GM12878 (cell line): ENCODE measurements around the gene ZNF177. TPM values are rescaled to one million over a fixed set of nuclear protein-coding genes. Genes with fewer than 3 reads are reported as not detected.

Experiments
- ATAC-seq: fragments of 200-7000 bp; cut with Tn5 transposase; 3 replicates; pipeline ENCODE4 v1.9.1; 2020; ENCODE audit warnings: mild to moderate bottlenecking, moderate library complexity
- BruUV-seq: library from RNA; stranded (reverse); fragments of 400-500 nt; replicated peaks from 2 replicates; lab custom pipeline; 2021; lab: Mats Ljungman, UMichigan
- CTCF ChIA-PET: fragments of 300-600 bp; sonication (Branson Sonifier 250); formaldehyde crosslinking; extraction: SDS; loops from one replicate; lab custom pipeline; 2021; ENCODE audit warnings: inconsistent platforms; lab: Yijun Ruan, JAX
- POLR2A ChIA-PET: fragments of 350-600 bp; formaldehyde crosslinking; extraction: SDS; loops from one replicate; lab custom pipeline; 2021; ENCODE audit warnings: inconsistent platforms; lab: Charles Lee
- RAD21 ChIA-PET: fragments of 300-600 bp; sonication (Branson Sonifier 250); formaldehyde crosslinking; loops from one replicate; lab custom pipeline; 2023; ENCODE audit warnings: antibody characterized with exemption; ENCODE audit not compliant: unreplicated experiment; lab: Charles Lee
- SMC1A ChIA-PET: fragments of 300-600 bp; sonication (Branson Sonifier 250); formaldehyde crosslinking; loops from one replicate; lab custom pipeline; 2023; ENCODE audit not compliant: unreplicated experiment, uncharacterized antibody; lab: Charles Lee
- DNase-seq: peaks from one replicate; pipeline ENCODE4 v3.0.0-alpha.2; 2011; ENCODE audit warnings: low read depth, low spot score
- FAIRE-seq: peaks from 3 replicates; lab custom pipeline; 2011; peaks lifted over from hg19 to GRCh38; lab: Jason Lieb, UNC
- H2AFZ ChIP-seq: 2 replicates; pipeline ENCODE4 v1.6.0; 2011; ENCODE audit warnings: low read depth, low read length, control low read depth; ENCODE audit not compliant: control insufficient read depth
- H3K27ac ChIP-seq: 2 replicates; pipeline ENCODE4 v1.5.1; 2011; ENCODE audit warnings: control low read depth; ENCODE audit not compliant: control insufficient read depth, insufficient read depth
- H3K27me3 ChIP-seq, 2 experiments: replicated peaks in 1 of 2; 2 replicates each; pipeline versions ENCODE4 v1.6.0 to v1.6.1; 2011; ENCODE audit warnings: low read length in 1 of 2; ENCODE audit not compliant: control insufficient read depth in 2 of 2, insufficient read depth in 2 of 2
- H3K36me3 ChIP-seq, 2 experiments: 2 replicates each; pipeline ENCODE4 v1.5.1; 2011; ENCODE audit warnings: low read length in 1 of 2; ENCODE audit not compliant: control insufficient read depth in 2 of 2, insufficient read depth in 2 of 2
- H3K4me1 ChIP-seq: 2 replicates; pipeline ENCODE4 v1.6.1; 2011; ENCODE audit warnings: mild to moderate bottlenecking, low read length, moderate library complexity, mixed read lengths; ENCODE audit not compliant: control insufficient read depth, insufficient read depth
- H3K4me2 ChIP-seq: 2 replicates; pipeline ENCODE4 v1.6.0; 2011; ENCODE audit warnings: control low read depth; ENCODE audit not compliant: control insufficient read depth, insufficient read depth
- H3K4me3 ChIP-seq: fragments of 200-600 bp; sonication (generic); 2 replicates; pipeline ENCODE4 v1.5.1; 2016
- H3K79me2 ChIP-seq: 2 replicates; pipeline ENCODE4 v1.6.0; 2011; ENCODE audit warnings: low read length; ENCODE audit not compliant: control insufficient read depth, insufficient read depth
- H3K9ac ChIP-seq: 2 replicates; pipeline ENCODE4 v1.8.0; 2011; ENCODE audit warnings: low read length, control low read depth, mixed read lengths; ENCODE audit not compliant: control insufficient read depth, insufficient read depth
- H3K9me3 ChIP-seq: replicated peaks from 3 replicates; pipeline ENCODE4 v1.5.1; 2011; ENCODE audit warnings: mild to moderate bottlenecking, low read length; ENCODE audit not compliant: control insufficient read depth, insufficient read depth
- H4K20me1 ChIP-seq: 2 replicates; pipeline ENCODE4 v1.6.0; 2011; ENCODE audit not compliant: control insufficient read depth, insufficient read depth
- BHLHE40 ChIP-seq, 2 experiments: fragments of 450-650 bp in 1 of 2; IDR thresholded peaks; 2 replicates each; pipeline ENCODE4 v1.6.1; 2011 to 2017; ENCODE audit warnings: low read depth in 2 of 2, borderline replicate concordance in 1 of 2, improper control_type of control experiment in 1 of 2, low read length in 1 of 2, mild to moderate bottlenecking in 1 of 2
- CBFB ChIP-seq: IDR thresholded peaks from 2 replicates; pipeline ENCODE4 v1.6.1; 2016; ENCODE audit warnings: antibody characterized with exemption, low read depth
- CBX3 ChIP-seq: fragments of 200-600 bp; sonication (generic); IDR thresholded peaks from 2 replicates; pipeline ENCODE4 v1.6.1; 2016; ENCODE audit warnings: low read depth, borderline replicate concordance
- HDAC6 ChIP-seq: fragments of 200-600 bp; sonication (generic); IDR thresholded peaks from one replicate; pipeline ENCODE4 v1.8.0; 2017; ENCODE audit warnings: antibody characterized with exemption; ENCODE audit not compliant: unreplicated experiment
- JUND ChIP-seq: IDR thresholded peaks from 2 replicates; pipeline ENCODE4 v1.6.1; 2012; ENCODE audit warnings: low read depth, mild to moderate bottlenecking, low read length, improper control_type of control experiment, moderate library complexity
- LARP7 ChIP-seq: fragments of 450-650 bp; IDR thresholded peaks from 2 replicates; pipeline ENCODE4 v1.6.1; 2017; ENCODE audit warnings: mild to moderate bottlenecking
- MEF2A ChIP-seq: IDR thresholded peaks from 2 replicates; pipeline ENCODE4 v1.6.1; 2011; ENCODE audit warnings: low read depth, mild to moderate bottlenecking, low read length, moderate library complexity; ENCODE audit not compliant: insufficient read depth
- NR2C1 ChIP-seq: fragments of 450-650 bp; IDR thresholded peaks from 2 replicates; pipeline ENCODE4 v1.6.1; 2017; ENCODE audit warnings: antibody characterized with exemption, mild to moderate bottlenecking, moderate library complexity
- SREBF1 ChIP-seq: IDR thresholded peaks from 2 replicates; pipeline ENCODE4 v1.6.1; 2012; ENCODE audit warnings: mild to moderate bottlenecking, low read length
- STAT3 ChIP-seq: IDR thresholded peaks from 2 replicates; pipeline ENCODE4 v1.6.1; 2011; ENCODE audit warnings: low read depth, low read length, improper control_type of control experiment
- USF2 ChIP-seq: IDR thresholded peaks from 2 replicates; pipeline ENCODE4 v1.6.1; 2011; ENCODE audit warnings: low read depth, low read length, improper control_type of control experiment, borderline replicate concordance
- WGBS: methylation state at CpG from one replicate; pipeline ENCODE4 v1.1.6; 2016; ENCODE audit warnings: low lambda C conversion rate; ENCODE audit not compliant: insufficient replicate concordance, insufficient coverage; ENCODE audit errors: missing lambda C conversion rate; 5-methylcytosine and 5-hydroxymethylcytosine counted together
- in situ Hi-C: fragments of 300-500 bp; cut with MboI; formaldehyde crosslinking; loops from 9 replicates; pipeline ENCODE4 v1.14.3; 2018; ENCODE audit warnings: mixed read lengths
- intact Hi-C: fragments of 100-400 bp; cut with micrococcal nuclease; formaldehyde crosslinking; loops from one replicate; pipeline ENCODE4 v1.14.2; 2022; ENCODE audit not compliant: unreplicated experiment
- polyA plus RNA-seq, 11 experiments: library from polyadenylated mRNA; depleted of rRNA in 4 of 11; unstranded in 6 of 11; stranded (reverse) in 5 of 11; fragments of >200 nt; fragmentation: Nextera tagmentation in 4 of 11; fragmentation: Illumina TruSeq in 1 of 11; extraction: Ambion mirVana in 4 of 11; extraction: Trizol in 1 of 11; gene quantifications; 1 replicate in 1 of 11; 2 replicates in 10 of 11; pipeline versions ENCODE4 v1.2.1 to v1.2.3, GENCODE V29; 2011 to 2016; ENCODE audit warnings: inconsistent platforms in 2 of 11, missing spikeins in 2 of 11, low read depth in 1 of 11
- total RNA-seq, 4 experiments: library from RNA; depleted of rRNA in 3 of 4; stranded (reverse); fragments of >200 nt in 3 of 4; fragmentation: Illumina TruSeq in 1 of 4; extraction: Trizol in 1 of 4; gene quantifications; 2 replicates each; pipeline versions ENCODE4 v1.2.1 to v1.2.3, GENCODE V29; 2013 to 2021

Gene ZNF177
- total and polyA plus RNA-seq, 10 of the 15 experiments (the other 5 are each of a cell fraction or from before 2014, with no cell fraction given), result 0.05 to 0.98 (median 0.31) TPM; not detected in 1

GRCh38 chr19:9348671-9349070 is 14.1 kb upstream of the ZNF177 start:
- intact Hi-C loops, result no loop called here
- no peak overlapping the region for H2AFZ ChIP-seq
- no peaks in the 10 kb centered on the region for H3K79me2 ChIP-seq
- no TSS peak for BruUV-seq
- TF ChIP-seq USF2, result no peak
- TF ChIP-seq LARP7, result no peak
- TF ChIP-seq HDAC6, result no peak
- TF ChIP-seq CBFB, result no peak
- TF ChIP-seq CBX3, result no peak
- TF ChIP-seq NR2C1, result no peak
- TF ChIP-seq BHLHE40 (IDR thresholded peaks at IDR 0.05; ENCODE audit: borderline replicate concordance in 1 of 2, low read depth in 2 of 2, low read length in 1 of 2), result no peak
- TF ChIP-seq MEF2A, result no peak
- no peak for TF ChIP-seq SREBF1
- no peak for TF ChIP-seq STAT3
- TF ChIP-seq JUND, result no peak
- H3K27me3 ChIP-seq, result no peaks in the 10 kb centered on the region
- H3K4me2 ChIP-seq, result no peak overlapping the region
- FAIRE-seq, result no peak
- WGBS, result 95% methylated on average over 22 of the region's 22 CpGs
- ChIA-PET POLR2A (interaction anchor here (0.6 kb wide), 1 partner anchor 245 kb away, joined by 3 read pairs; no protein-coding TSS in a partner anchor), SMC1A (no interaction called here), RAD21 (no interaction called here), CTCF (no interaction called here)
- H3K4me3 ChIP-seq, result no peak overlapping the region
- no peaks in the 10 kb centered on the region for H3K4me1 ChIP-seq
- DNase-seq, result no peak
- no peak overlapping the region for H3K9ac ChIP-seq
- H3K9me3 ChIP-seq, result no peaks in the 10 kb centered on the region; the same call in 1 of the 3 replicates
- ATAC-seq, result no peak
- no peaks in the 10 kb centered on the region for H3K36me3 ChIP-seq
- in situ Hi-C loops, result no loop called here
- H3K27ac ChIP-seq, result no peak overlapping the region
- H4K20me1 ChIP-seq, result no peaks in the 10 kb centered on the region
